SHP77 treated with DMSO at 0.1 percent for 48 hours (cell line): ENCODE data around the gene VAV2.

Source experiments
- DNase-seq: peaks from one replicate; lab custom pipeline; 2025; lab: John Stamatoyannopoulos, UW

The VAV2 gene

GRCh38 chr9:134028076-134028475 is 36.0 kb upstream of the VAV2 start:
- no peak for DNase-seq

GRCh38 chr9:134027561-134027960 is 35.4 kb upstream of the VAV2 start:
- DNase-seq: no peak

GRCh38 chr9:134026981-134027380 is 34.9 kb upstream of the VAV2 start:
- DNase-seq: no peak

- DNase-seq: no peak
Measured at GRCh38 chr9:134026581-134026980, 34.5 kb upstream of the VAV2 start.

- DNase-seq: peak; percentile 12
Measured at GRCh38 chr9:134025606-134026541, 33.8 kb upstream of the VAV2 start.

- peak; percentile 89 for DNase-seq
Measured at GRCh38 chr9:134024828-134025605, 32.9 kb upstream of the VAV2 start, which contains the start of gene BRD3OS. BRD3OS (plus strand) TSS chr9:134025481; CDS start chr9:134026748, 1,267 bp downstream.

GRCh38 chr9:134024214-134024792 is 32.2 kb upstream of the VAV2 start:
- DNase-seq: no peak

GRCh38 chr9:134014946-134015345 is 22.8 kb upstream of the VAV2 start:
- DNase-seq: no peak

- no peak for DNase-seq
Measured at GRCh38 chr9:134011401-134011800, 19.3 kb upstream of the VAV2 start.

GRCh38 chr9:134010310-134011173 is 18.4 kb upstream of the VAV2 start:
- no peak for DNase-seq

GRCh38 chr9:134007571-134007970 is 15.4 kb upstream of the VAV2 start:
- DNase-seq: no peak

GRCh38 chr9:134007150-134007549 is 15.0 kb upstream of the VAV2 start:
- no peak for DNase-seq

- DNase-seq: no peak
Measured at GRCh38 chr9:134005381-134005780, 13.3 kb upstream of the VAV2 start.

- DNase-seq: no peak
Measured at GRCh38 chr9:134004881-134005280, 12.8 kb upstream of the VAV2 start.

GRCh38 chr9:134004131-134004873 is 12.2 kb upstream of the VAV2 start:
- no peak for DNase-seq

GRCh38 chr9:134003237-134003636 is 11.1 kb upstream of the VAV2 start:
- no peak for DNase-seq

- no peak for DNase-seq
Measured at GRCh38 chr9:134002796-134003195, 10.7 kb upstream of the VAV2 start.

GRCh38 chr9:133999851-134000265 is 7.7 kb upstream of the VAV2 start:
- no peak for DNase-seq

GRCh38 chr9:133998915-133999595 is 6.9 kb upstream of the VAV2 start:
- DNase-seq: no peak

- no peak for DNase-seq
Measured at GRCh38 chr9:133997584-133997983, 5.5 kb upstream of the VAV2 start.
